GM18873 (cell line): Measurements from ENCODE around the gene ATG4A.

ENCODE experiments used
- ATAC-seq: cut with Tn5 transposase; IDR thresholded peaks from one replicate; pipeline ENCODE4 v1.9.1; 2021; ENCODE audit warnings: mild to moderate bottlenecking, moderate library complexity, moderate number of reproducible peaks; ENCODE audit not compliant: unreplicated experiment, low FRiP score

Gene ATG4A

DNA sequence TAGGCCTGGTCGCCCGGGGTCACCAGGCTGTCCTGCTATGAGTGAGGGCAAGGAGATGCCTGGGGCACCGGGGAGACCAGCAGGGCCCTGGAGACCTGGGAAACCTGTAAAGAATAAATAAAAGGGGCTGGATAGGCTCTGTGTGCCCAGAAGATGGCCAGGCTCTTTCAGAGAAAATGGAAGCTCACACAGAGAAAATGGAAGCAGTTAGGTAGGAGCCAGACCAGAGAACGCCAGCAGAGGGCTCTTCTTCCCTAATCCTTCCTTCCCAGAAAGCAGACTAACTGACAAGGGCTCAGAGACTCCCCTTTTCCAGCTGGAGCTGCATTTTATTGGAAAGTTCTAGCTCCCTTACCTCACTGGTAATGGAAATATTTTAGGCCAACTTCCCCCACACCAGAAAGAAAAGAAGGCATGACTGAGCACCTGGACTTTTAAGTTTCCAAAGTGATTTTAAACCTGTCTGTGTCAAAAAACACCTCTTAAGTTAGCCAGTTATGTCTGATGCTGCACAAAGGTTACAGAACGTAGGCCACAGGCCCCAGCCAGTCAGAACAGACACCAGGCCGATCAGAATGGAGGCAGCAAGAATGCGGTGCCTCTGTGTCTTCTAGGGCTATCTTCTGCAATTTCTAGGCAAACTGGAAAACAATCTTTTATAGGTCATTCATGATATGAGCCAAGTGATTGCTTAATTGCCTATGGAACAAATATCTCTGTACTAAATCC lies 74.0 kb downstream of the ATG4A start:
- ATAC-seq: no peak

DNA sequence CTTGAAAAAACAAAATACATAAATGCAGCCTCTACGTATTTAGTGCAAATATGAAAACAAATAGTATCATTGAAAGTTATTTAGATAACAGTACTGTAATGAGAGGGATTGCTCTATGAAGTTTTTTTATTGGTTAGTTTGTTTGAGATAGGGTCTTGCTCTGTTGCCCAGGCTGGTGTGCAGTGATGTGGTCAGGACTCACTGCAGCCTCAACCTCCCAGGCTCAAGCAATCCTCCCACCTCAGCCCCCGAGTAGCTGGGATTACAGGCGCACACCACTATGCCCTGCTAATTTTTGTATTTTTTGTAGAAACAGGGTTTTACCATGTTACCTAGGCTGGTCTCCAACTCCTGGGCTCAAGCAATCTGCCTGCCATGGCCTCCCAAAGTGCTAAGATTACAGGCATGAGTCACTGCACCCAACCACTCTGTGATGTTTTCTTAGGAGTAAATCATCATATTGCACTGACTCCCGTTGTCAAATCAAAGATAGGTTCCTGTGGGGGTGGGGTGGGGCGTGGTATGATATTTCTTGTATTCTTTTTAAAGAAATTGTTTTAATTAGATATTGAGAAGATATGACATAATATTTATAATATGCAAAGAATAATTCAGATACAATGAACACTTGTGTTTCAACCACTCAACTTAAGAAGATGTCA lies 75.8 kb downstream of the ATG4A start:
- ATAC-seq: no peak

DNA sequence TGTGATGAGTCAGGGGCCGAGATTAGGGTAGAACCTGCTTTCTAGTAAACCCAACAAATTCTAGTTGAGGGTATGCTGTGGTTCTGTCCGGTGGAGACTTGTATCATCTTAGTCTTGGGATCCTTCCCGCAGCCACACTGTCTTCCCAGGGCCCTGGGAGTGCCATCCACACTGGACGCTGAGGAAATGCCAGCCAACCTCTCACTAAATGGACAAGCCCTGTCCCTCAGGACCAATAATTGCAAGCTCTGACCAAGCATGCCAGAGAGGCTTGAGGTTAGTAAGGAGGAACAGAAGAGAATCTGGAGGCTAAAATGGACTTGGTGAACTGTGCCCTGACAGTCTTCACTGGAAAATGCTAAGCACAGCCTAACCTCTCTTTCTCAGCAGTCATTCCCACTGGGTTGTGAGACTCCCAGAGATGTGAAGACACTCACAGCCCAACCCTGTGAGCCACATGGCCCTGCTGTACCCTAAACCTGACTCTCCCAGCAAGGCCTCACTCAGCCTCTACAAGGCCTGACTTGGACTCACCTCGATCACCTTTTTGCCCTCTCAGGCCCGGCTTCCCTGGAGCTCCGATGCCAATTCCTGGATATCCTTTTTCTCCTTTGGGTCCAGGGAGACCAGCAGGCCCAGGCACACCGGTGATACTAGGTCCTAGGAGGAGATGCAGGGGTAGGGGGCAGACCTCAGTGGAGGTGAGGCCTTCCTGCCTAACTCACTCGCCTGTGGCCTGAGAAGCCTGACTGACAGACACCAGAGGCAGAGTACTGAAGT lies 77.6 kb downstream of the ATG4A start:
- no peak for ATAC-seq

DNA sequence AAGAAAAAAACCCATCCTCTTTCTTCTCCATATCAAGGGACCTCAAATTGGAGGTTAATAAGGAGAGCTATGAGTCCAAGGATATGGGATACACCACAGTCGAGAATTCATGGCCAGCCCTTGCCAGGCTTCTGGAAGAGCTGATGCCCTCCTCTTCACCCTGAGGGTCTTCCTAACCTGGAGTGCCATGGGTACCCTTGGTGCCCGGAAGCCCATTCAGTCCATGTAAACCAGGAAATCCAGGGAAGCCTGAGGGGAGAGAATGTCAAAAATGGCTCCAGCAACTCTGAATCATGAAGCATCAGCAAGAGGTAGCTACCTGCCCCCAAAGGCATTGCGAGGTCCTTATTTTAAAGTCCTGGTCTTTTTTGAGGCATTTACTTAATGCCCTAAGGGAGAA lies 78.2 kb downstream of the ATG4A start:
- ATAC-seq: no peak

DNA sequence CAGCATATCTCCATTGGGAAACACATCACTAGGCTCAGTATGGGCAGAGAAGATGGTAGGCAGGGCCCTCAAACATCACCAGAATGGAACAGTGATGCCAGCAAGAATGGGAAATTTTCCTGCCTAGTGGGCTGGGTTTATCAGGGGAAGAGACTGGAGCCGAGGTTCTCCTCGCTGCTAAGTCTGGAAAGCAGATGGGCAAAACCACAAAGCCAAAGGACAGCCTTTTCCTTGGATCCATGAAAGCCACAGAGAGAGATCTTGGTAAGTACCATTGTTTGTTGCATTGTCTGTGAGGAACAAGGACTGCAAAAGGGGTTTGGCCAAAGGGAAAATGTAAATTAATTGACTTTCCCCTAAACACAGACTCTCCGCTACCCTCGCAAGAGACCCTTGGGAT lies 80.1 kb downstream of the ATG4A start:
- no peak for ATAC-seq

DNA sequence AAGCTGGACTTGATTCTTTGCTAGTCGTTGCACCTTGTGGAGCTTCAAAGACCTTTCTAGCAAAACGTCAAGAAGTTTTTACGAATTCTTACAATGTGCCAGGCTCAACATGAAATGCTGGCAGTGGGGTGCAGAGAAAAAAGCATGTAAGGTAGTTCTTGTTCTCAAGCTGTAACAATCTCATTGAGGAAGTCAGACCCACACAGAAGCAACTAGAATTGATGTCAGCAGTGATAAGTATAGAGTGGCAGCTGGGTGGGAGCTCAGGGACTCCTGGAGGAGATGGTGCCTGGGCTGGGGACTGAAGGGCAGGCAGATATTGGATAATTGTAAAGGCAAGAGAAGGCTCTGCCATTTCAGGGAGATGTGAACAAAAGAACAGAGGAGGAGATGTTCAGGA lies 82.3 kb downstream of the ATG4A start:
- no peak for ATAC-seq

DNA sequence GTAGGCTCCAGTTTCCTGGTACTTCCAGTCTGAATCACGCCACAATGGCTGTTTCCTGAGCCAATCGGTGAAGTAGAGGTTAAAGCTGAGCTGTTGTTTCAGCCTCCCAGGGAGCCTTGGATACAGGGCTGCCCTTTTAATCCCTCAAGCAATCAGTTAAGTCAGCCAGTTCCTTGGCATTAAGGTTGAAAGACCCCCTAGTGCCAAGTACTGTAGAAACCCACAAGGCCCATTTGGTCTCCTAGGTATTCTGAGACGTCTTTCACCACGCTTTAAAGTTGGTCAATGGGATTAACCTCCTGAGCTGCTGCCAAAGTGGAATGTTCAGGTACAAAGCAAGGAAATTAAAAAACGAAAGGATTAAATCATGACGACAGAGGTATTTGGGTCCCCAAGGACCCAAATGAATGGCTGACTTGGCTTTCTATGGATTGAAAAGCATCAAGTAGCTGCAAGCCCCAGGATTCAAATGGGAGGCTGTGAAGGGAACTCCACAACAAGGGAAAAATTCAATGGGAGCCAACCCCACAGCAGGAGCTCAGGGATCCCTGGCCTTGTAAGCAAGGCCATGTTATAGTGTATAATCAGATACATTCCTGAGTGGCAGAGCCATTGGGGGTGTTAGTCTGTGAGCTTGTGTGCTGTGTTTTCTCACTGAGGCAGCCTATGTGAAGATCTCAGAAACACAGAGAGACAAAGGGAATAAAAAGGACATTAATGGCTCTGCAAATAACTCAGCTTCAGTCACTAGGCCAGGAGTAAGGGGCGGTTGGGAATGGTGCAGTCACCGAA lies 86.0 kb downstream of the ATG4A start:
- no peak for ATAC-seq

DNA sequence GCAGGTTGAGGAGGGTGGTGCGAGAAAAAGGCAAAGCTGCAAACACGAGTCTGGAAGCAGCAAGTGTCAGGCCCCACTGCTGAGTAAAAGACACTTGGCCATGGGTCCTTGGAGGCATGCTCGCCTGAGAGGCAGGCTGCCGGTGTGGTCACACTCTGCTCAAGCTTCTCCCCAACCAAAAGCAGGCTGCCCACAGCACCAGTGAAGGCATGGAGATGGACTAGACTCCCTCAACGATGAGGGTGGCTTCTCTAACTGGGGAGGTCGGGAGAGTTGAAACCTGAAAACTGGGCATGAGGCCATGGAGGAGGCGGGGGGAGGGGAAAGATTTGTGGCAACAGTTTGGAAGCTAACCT lies 86.5 kb downstream of the ATG4A start:
- ATAC-seq: no peak

DNA sequence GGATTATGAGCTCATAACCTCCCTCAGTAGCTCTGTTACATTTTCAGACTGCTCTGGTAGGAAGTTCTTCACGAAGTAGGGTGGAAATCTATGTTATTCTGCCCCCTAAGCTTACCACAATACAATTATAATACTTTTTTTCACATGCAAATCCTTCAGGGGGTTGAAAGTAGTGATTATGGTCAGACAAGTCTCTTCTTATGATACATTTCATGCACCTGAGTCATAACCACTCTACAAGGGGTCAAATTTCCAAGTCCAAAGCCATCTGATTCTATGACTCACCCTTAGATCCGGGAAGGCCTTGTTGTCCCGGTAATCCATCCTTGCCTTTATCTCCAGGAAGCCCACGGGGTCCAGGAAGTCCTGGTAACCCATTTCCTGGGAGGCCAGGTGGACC lies 95.2 kb downstream of the ATG4A start:
- ATAC-seq: no peak

DNA sequence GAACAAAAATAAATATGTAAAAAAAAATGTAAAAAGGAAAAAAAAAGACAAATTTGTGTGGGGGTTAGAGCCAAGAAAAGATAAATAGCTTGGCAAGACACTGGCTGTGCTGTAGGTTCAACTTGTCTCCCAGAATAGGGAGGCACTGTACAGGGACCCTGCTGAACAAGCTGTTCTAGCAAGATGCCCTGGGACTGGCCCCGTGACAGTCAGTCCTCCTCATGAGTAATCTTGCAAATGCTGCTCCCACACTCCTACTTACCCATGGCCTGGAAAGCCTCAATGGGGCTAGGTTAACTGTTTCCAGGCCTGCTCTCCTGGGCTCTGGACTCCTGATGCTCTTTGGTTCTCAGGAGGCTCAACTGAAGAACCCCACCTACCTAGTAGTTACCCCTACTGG lies 106.8 kb downstream of the ATG4A start:
- no peak for ATAC-seq

DNA sequence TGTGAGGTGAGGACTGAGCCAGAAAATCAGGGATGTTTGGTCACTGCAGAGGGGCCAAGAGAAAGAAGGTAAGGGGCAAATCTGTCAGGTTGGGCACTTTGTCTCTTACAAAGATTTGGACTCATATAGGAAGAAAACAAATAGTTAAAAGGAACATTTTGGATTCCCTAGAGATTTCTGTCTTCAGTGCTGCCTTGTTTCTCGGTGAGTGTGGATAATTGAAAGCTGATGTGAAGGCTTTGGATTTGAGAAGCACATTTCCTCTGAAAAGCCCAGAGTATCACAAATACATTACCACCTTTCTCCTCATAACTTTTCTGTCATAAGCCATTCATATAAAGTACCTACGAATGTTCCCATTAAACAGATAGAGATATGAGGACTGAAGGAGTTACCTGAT lies 107.5 kb downstream of the ATG4A start:
- ATAC-seq: no peak

DNA sequence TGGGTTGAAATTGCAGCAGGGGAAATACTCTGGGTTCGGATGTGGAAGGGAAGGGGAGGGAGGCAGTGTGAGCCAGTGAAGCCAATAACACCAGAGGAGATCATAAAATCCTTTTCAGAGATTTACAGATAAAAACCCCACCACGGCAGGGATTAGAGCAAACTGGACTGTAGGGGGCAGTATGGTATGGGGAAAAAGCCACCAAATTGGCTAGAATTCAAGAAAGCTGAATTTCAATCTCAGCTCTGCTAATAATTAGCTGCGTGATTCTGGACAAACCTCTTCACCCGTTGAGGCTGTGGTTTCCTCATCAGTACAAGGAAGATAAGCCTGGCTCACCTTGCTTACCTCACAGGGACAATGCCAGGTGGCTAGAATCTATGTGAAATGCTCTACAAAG lies 108.1 kb downstream of the ATG4A start:
- ATAC-seq: no peak

DNA sequence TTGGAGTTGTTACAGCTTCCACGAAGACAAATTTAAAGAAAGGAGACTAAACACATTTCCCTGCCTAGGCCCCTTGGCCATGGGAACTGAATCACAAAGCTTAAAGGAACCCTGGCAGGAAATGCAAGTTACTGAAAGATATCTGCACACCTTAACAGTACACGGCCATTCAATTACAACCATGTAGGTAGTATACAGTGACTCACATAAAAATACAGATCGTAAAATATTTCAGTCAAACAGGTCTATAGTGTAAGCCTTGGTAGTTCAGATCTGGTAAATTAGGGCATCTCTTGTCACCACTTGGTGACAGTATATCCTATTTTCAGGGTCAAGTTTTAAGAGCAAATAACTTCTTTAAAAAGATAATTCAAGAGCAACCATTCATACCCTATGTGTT lies 112.0 kb downstream of the ATG4A start:
- no peak for ATAC-seq
